HL-60/S4 treated with retinoic acid at 250 ng/mL for 4 days and 3 days (cell line): ENCODE measurements around the gene SAP30L.

ENCODE experiments used
- in situ Hi-C: fragments of 300-500 bp; cut with MboI; formaldehyde crosslinking; loops from 2 replicates; pipeline ENCODE4 v1.7.0; 2022; ENCODE audit warnings: low sequenced_read_pairs

The SAP30L gene

DNA sequence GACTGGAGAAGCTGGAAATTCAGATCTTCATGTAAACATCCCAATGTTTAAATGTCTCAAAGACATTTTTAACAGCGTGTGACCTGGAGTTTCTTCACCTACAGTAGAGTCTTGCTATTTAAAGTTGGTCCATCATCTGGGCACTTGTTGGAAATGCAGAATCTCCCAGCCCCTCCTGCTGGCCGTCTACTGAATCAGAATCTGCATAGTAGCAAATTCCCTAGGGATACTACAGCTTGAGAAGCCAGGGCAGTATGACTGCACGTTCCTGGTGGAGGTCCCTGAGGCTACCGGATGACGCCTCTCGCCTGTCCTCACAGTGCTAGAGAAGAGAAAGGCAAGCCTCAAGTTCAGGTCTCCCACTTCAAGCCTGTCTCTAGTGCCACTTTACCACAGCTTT is 15.7 kb downstream of the SAP30L start:
- in situ Hi-C loops: no loop called here

DNA sequence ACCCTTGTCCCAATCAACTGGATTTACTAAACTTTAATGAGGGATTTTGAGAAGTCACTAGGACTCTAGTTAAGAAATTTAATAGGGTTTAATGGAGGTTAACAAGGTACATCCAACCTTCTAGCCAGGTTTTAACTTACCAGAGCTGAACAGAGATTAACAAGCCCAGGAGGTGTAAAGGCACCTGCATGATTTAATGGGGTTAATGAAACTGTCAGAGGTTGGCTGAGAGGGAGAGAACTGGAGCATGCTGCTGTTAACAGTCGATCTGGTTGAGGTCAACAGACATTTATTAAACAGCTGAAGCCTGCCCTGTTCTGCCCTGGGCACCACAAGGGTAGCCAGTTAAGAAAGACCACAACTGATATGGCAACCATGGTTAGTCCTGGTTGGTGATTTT is 18.6 kb downstream of the SAP30L start:
- in situ Hi-C loops: no loop called here

- in situ Hi-C loops: no loop called here
These were observed 19.4 kb downstream of the SAP30L start for GRCh38 chr5:154465169-154465568.

GRCh38 chr5:154466147-154466546 is 20.4 kb downstream of the SAP30L start:
- in situ Hi-C loops: no loop called here

GRCh38 chr5:154466671-154467070 is 20.9 kb downstream of the SAP30L start:
- in situ Hi-C loops: no loop called here

GRCh38 chr5:154467655-154468354 is 22.0 kb downstream of the SAP30L start:
- in situ Hi-C loops: no loop called here

- in situ Hi-C loops: no loop called here
These were observed 24.3 kb downstream of the SAP30L start for GRCh38 chr5:154470137-154470536.

GRCh38 chr5:154470947-154471870 is 25.4 kb downstream of the SAP30L start:
- in situ Hi-C loops: no loop called here

- in situ Hi-C loops: no loop called here
These were observed 27.2 kb downstream of the SAP30L start for GRCh38 chr5:154472871-154473580.

GRCh38 chr5:154473581-154474283 is 27.9 kb downstream of the SAP30L start:
- in situ Hi-C loops: no loop called here

DNA sequence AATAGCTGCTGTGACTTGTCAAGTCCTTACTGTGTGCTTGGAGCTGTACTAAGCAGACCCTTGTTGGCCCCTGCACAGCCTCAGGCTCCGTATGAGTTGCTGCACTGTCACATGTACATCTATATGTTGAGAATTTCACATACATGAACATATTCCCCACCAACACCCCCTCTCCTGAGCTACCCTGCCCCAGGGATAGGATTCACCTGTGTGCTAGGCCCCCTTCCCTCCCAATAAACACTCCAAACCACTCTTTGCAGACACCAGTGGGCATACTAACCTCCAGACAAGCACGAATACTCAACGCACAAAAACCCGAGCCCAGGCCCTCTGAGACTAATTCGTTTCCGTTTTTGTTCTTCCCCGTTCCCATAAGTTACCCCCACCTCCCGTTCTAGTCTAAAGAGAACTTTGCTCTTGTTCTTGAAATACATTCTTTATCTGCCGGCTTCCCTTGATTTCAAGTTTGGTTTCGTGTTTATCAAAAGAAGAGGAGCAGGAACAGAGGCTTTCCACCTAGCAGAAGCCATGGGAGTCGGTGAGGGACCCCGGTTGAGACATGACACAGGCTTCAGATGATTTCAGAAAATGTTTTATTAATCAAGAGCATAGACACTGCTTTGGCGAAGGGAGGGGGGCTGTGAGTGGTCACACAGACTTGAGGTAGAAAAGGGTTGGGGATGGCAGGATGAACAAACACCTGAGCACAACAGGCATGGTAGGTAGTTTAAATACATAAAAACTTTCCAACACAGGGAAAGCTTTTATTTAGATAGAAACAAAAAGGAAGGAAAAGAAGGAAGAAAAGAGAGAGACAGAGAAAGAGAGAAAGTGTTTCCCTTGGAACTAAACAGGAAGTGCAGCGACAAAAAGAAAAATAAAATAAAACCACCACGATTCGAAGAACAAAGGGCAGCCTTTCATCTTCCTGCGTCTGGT is 28.9 kb downstream of the SAP30L start:
- in situ Hi-C loops: no loop called here

GRCh38 chr5:154475591-154476353 is 30.0 kb downstream of the SAP30L start:
- in situ Hi-C loops: no loop called here

DNA sequence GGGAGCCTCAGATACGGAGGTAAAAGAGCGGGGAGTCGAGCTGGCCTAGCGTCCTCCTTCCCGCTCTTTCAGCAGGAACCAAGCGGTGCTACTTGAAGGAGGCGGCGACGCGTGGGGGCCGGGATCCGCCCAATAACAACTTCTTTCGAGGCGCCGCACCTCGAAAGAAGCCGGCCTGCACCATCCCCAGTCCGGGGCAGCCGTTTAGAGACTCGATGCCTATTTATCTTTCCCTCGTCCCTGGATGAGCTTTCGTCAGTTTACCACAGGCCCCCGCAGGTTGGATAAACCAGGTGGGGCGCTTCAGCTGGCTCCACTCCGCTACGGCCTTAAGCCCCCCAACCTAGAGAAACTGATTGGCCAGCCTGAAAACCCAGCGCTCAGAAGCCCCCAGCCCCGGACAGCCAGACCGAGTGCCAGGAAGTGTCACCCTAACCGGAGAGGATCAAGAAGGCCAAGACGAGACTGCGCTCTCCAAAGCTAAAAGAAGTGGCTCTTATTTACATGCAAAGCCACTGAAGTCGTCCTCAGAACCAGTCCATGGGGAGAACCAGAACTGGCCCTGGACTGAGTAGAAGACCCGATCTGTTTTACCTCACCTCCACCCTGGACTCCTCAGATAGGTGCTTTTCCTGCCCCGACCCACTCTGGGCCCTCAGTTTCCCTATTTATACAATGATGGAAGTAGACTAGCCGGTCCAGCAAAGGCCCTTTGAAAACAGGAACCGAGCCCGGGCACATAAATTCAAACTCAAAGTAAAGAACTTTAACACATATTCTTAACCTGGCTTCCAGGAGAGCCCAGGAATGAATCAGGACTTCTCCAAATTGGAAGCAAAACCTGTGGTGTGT is 30.8 kb downstream of the SAP30L start:
- in situ Hi-C loops: no loop called here

DNA sequence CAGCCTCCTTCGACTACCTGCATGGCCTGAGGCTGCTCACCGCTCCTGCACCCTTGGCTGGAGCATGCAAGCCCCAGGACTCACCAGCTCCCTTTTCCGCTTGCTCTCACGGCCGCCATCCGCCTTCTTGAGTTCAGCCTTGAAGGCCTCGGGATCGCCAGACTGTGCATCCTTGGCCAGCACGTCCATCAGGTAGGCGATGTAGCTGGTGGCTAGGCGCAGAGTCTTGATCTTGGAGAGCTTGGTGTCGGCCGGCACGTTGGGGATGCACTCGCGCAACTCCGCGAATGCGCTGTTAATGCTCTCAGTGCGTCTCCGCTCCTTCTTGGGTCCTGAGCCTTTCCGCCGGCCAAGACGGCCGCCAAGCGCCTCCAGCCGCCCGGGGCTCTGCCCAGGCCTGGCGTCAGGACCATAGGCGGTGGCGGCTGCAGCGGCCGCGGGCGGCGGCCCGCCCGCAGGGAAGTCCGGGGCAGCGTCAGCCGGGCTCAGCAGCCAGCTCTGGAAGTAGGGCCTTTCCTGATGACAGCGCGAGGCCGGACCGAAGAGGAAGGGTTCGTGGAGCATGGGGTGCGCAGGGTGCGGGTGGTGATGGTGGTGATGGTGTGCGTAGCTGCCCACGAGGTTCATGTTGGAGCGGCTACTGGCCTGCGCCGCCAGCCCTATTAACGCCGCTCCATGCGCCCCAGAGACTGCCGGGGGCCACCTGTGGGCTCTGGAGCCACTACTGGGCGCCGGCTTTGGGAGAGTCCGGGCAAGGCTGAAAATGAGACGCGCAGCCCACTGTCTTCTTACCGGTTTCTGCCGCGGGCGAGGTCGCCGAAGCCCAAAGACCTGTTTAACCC is 31.8 kb downstream of the SAP30L start:
- in situ Hi-C loops: no loop called here

DNA sequence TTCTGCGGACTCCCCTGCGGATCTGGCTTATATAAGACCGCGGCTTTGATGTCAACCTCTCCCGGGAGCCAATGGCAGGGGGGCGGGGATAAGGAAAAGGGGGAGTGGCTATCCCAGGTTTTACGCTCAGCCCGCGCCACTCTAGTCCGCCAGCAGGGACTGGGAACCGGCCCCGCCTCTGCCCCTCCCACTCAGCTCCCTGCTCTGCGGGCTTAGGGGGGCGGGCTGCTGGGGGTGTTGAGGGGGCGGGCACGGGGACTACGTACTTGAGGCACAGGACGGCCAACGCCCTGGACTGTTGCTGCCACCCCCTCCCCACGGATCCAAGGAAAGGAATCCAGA is 32.4 kb downstream of the SAP30L start, which contains the start of gene HAND1:
Gene HAND1, minus strand, starts transcription at position 4 of the 342 bp plus-strand sequence. CDS start 219 bp downstream, outside the sequence.
- in situ Hi-C loops: no loop called here

- in situ Hi-C loops: no loop called here
These were observed 33.0 kb downstream of the SAP30L start for GRCh38 chr5:154478752-154479159.
